HG03135 (cell line): ENCODE results near the gene HOXB7.

Experiments used
- ATAC-seq: cut with Tn5 transposase; IDR thresholded peaks from one replicate; pipeline ENCODE4 v1.9.1; 2021; ENCODE audit warnings: mild to moderate bottlenecking, moderate library complexity; ENCODE audit not compliant: unreplicated experiment

HOXB7 gene

GRCh38 chr17:48624544-48625494 is 14.0 kb upstream of the HOXB7 start:
- ATAC-seq: no peak

- no peak for ATAC-seq
Observed at GRCh38 chr17:48624118-48624517, 13.3 kb upstream of the HOXB7 start.

- ATAC-seq: no peak
Observed at GRCh38 chr17:48623583-48623982, 12.8 kb upstream of the HOXB7 start.

GRCh38 chr17:48622857-48623256 is 12.0 kb upstream of the HOXB7 start:
- no peak for ATAC-seq

- no peak for ATAC-seq
Observed at GRCh38 chr17:48621410-48622392, 10.9 kb upstream of the HOXB7 start.

GRCh38 chr17:48620461-48621139 is 9.8 kb upstream of the HOXB7 start:
- no peak for ATAC-seq

GRCh38 chr17:48619826-48620449 is 9.1 kb upstream of the HOXB7 start:
- ATAC-seq: no peak

- ATAC-seq: no peak
Observed at GRCh38 chr17:48618256-48618896, 7.6 kb upstream of the HOXB7 start.

GRCh38 chr17:48617471-48618255 is 6.8 kb upstream of the HOXB7 start:
- no peak for ATAC-seq

GRCh38 chr17:48616717-48617470 is 6.1 kb upstream of the HOXB7 start:
- ATAC-seq: no peak

GRCh38 chr17:48615963-48616716 is 5.3 kb upstream of the HOXB7 start:
- no peak for ATAC-seq

GRCh38 chr17:48615047-48615962 is 4.5 kb upstream of the HOXB7 start, which contains the start of gene HOXB8:
Gene HOXB8, minus strand, starts transcription at chr17:48615292. Its CDS starts 588 bp downstream, at chr17:48614704.
- no peak for ATAC-seq

- ATAC-seq: no peak
Observed at GRCh38 chr17:48613862-48614694, 3.3 kb upstream of the HOXB7 start.

- ATAC-seq: no peak
Observed at GRCh38 chr17:48612854-48613691, 2.3 kb upstream of the HOXB7 start.

GRCh38 chr17:48612456-48612853 is 1.6 kb upstream of the HOXB7 start:
- no peak for ATAC-seq
